HG03457 (cell line): ENCODE measurements around the gene BACH2.
"Not testable (repeated sequence)": the region's sequence is repeated elsewhere in the genome, so short reads cannot be mapped to it uniquely, and the experiment has no call there.

Experiments used
- ATAC-seq: cut with Tn5 transposase; IDR thresholded peaks from one replicate; pipeline ENCODE4 v1.9.1; 2021; ENCODE audit warnings: moderate number of reproducible peaks; ENCODE audit not compliant: unreplicated experiment

Gene BACH2

DNA sequence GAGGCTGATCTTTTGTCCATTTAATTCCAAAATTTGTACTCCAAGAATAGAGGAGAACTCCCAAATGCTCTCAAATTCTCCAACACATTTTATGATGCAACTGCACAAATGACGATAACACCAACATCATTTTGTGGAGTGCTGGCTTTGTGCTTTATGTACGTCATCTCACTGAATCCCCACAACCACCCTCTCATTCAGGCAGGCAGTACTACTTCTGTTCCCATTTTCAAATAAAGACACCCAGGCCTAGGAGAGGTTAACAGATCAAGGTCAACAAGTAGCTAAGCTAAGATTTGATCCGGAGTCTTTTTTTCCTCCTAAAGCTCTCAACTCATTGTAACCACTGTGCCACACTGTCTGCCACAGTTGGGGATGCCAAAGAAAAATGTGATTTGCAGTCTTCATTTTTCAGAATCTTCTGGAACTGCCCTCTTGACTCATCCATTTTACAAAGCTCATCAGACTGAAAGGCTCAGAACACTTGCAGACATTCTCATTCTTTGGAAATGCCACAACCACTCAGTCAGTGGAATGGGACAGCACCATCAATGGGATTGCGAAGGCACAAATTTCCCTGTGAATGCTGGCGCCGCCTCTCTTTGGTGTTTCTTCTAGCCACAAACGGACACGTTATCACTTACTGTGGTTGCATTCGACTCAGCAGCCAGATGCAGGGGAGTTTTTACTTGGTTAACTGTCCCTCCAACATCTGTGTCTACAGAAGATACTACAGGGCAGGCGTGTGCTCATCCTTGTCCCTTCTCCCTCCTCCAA is 217.9 kb downstream of the BACH2 start:
- ATAC-seq, result no peak

DNA sequence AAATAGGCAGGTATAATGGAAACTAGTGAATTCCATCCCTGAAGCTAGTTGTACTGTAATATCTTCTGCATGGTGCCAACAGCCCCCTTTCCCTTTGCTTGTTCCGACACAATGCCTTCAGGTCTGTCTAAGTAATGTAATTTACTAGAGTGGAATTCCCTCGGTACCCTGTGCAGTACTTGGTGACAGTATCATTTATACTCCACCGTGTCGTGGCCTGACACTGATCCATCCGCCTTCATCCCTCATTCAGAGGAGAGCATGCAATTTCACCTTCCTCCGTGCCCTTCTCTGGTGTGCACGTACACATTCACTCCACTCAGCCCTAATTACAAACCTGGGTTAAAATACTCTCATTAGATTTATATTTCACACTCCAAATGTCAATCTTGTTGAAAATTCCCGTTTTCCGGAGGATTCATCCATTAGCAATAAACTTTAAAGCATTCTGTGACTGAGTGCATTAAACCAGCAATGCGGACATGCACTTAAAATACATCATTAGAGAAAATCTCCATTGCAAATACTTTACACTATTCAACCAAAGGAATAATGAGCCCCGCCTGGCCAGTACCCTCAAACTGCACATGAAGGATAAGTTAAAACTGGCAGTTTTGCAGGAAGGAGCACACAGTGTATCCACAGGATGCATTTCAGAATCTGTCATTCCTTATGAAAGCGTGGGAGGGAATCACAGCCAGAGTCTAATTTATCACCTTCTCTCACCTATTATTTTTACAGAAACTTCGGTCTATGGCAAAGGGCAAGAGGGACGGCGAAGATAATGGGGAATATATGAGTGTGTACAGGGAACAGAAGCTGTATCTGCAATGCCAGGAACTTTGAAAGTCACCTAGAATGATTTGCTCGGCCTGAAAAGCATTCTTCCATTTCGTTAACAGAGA is 219.9 kb downstream of the BACH2 start:
- no peak for ATAC-seq

DNA sequence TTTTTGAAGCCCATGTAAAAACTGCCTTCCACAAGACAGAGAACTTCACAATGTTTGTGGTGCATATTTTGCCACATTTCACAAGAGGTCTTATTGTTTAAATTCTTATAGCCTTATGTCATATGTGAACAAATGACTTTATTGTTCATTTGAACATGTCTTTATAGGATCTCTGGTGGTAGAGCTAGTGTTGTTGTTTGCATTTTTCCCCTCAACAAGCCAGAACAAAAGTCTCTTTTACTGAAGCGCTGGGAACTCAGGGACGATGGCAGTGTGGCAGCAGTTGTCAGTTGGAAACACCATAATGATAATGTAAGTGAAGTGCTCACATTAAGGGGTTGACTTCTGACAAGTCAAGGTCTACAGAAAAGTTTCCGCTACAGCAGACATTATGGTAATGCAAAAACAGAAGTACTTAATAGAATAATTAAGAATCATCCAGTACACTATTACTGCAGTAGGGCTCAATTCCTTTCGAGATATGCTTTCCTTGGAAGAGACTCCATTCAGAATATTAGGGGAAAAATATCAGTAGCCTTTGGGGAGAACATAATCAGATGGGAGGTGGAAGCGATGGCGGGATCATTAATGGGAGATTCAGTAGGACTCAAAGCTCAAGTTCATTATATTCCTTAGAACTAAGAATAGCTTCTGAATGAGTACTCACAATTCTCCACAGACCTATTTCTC is 222.3 kb downstream of the BACH2 start:
- ATAC-seq, result no peak

DNA sequence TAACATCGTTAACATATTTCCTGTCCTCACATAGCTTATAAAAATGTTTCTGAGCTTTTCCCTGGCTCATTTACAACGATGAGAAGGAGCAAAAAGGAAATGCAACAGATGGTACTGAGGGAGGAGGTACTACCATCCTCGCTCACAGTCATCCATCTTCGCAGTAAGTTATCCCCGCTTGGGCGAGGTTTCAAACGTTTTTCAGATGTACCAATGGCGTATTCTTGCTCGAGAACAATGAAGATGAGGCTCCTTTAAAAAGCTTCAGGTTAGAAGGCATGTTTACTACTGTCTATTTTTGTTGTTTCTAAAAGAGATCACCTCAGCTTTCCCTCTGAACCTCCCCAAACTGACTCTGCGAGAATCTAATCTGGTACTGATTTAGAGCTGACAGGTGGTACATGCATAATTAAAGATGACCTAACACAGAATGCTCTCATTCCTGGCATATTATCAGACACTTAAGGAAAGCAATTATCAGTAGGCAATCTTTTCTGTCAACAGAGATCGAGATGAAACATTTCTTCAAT is 223.6 kb downstream of the BACH2 start:
- no peak for ATAC-seq

DNA sequence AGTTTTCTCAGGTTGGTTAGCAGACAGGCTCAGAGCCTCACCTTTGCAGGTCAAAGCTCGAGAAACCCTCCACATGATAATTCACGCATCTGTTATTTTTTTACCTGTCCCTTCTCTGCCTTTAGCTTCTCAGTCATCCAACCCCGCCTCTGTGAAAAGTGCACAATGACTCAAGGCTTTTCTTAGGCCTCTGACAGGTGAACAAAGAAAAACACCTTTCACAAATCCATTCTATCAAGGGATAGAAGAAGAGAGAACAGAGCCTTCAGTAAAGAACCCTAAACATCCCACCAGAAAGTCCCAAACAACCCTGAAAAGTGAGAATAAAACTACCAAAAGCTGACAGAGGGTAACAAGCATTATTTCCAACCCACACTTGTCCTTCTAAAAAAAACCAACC is 224.1 kb downstream of the BACH2 start:
- ATAC-seq, result no peak

DNA sequence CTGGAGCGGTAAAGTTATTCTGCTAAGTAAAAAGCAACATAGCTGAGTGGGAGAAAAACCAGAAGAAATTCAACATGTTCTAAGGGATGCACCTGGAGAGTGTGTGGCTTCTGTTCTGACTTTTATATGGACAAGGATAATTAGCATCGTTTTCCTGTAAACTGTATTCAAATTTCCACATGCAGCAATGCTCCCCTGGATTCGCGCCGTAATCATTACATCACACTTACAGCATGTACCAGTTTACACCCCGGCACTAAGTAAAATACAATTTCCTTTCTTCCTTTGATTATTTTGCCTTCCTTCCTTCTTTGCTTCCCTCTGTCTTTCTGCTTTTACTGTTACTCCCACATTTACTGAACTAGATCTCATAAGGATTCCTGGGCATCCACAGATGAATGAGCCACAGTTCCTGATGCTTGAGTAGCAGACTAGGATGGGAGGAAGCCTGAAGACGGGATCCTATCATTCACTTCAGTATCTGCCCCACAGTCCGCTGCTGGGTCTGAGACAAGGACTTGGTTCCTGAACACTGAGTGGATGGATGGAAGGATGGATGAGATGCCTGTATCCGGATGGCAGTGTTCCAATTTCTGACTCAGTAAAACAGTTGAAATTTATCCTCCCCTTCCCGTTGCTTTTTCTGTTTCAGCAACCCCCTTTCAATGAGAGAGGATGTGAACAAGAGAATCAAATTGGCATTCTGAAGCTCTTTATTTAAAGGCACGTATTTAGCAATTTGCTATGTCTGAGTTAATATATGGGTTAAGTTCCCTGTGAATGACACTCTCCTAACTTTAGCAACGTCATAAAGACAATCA is 227.7 kb downstream of the BACH2 start:
- ATAC-seq, result no peak

DNA sequence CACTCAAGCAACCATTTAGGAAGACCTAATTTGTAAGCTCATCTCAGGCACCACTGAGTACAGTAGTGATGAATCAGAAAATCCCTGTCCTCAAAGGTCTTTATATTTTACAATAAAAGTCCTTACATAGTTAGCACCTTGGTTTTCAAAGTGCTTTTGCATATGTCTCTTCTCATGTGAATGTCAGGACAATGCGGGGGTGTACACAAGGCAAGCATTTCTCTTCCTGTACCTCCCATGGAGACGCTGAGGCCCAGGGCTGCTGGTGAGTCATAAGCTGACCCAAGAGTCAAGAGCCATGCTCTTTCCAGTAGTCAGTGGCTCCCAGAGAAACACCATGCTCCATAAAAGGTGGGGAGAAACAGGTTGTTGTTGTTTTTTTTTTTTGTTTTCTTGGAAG is 228.4 kb downstream of the BACH2 start:
- ATAC-seq, result no peak

DNA sequence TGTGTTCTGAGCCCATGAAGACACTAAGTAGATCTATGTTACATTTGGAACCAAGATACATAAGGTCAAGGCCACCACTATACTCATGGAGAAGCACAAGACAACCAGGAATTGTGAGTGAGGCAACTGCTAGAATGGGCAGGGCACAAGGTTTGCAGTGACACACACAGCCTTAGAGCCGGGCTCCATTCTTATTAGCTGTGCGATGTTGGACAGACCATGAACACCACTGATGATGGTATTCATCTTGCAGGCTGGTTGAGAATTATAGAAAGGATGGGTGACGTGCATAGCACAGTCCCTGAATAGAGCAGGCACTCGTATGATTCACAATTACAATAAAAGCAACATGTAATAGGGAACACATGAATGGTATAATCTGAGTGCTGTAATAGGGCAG is 229.9 kb downstream of the BACH2 start:
- no peak for ATAC-seq

DNA sequence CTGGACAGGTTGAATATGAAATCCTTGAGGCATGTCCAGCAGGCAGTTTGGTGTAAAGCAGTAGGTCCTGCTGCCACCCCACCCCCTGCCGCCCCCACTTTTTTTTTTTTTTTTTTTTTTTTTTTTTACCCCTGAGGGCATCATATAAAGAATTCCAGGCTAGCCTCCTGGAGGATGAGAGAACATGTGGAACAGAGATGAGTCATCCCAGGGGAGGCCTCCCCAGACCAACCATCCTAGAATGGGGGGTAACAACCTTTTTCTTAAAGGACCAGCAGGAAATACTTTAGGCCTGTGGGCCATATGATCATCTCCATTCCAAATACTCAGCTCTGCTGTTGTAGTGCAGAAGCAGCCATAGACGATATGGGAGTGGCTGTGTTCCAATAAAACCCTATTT is 231.5 kb downstream of the BACH2 start:
- ATAC-seq, result no peak

DNA sequence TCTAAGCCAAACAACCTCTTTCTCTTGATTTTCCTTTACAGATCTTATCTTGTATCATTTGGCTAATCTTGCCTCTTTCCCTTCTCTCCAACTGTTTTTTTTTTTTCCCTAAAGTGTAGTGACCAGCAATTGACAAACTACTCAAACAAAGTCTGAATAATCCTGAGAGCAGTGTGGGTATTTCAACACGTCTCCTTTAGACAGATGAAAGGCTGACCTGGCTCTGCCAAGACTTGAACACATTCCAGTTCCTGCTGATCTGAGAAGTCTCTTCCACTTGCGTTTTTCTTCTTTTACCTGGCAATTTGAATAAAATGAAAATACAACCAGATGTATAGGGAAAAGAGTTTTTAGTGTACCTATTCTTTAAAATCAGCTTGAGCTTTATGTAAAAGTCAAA is 234.0 kb downstream of the BACH2 start:
- ATAC-seq, result no peak

DNA sequence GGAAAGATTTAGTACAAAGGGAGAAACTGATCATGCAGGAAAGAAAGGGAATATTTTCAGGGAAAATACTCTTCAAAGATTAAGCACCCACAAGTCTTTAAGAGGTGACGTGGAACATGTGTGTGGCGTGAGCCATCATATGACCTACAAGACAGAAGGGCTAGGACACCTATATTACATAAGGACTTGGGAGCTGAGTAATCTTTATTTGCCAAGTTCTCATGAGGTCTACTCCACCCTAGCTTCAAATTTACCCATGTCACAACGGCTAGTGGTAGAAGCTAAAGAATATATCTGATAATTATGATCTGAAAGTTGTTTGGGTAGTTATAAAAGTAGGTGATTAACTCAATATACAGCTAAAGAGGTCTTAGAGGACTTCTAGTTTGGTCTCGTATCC is 234.6 kb downstream of the BACH2 start:
- no peak for ATAC-seq

DNA sequence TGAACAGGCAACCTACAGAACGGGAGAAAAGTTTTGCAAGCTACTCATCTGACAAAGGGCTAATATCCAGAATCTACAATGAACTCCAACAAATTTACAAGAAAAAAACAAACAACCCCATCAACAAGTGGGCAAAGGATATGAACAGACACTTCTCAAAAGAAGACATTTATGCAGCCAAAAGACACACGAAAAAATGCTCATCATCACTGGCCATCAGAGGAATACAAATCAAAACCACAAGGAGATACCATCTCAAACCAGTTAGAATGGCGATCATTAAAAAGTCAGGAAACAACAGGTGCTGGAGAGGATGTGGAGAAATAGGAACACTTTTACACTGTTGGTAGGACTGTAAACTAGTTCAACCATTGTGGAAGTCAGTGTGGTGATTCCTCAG is 237.5 kb downstream of the BACH2 start:
- ATAC-seq, result not testable (repeated sequence)

DNA sequence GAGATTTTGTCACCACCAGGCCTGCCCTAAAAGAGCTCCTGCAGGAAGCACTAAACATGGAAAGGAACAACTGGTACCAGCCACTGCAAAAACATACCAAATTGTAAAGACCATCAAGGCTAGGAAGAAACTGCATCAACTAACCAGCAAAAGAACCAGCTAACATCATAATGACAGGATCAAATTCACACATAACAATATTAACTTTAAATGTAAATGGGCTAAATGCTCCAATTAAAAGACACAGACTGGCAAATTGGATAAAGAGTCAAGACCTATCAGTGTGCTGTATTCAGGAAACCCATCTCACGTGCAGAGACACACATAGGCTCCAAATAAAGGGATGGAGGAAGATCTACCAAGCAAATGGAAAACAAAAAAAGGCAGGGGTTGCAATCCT is 240.7 kb downstream of the BACH2 start:
- not testable (repeated sequence) for ATAC-seq

DNA sequence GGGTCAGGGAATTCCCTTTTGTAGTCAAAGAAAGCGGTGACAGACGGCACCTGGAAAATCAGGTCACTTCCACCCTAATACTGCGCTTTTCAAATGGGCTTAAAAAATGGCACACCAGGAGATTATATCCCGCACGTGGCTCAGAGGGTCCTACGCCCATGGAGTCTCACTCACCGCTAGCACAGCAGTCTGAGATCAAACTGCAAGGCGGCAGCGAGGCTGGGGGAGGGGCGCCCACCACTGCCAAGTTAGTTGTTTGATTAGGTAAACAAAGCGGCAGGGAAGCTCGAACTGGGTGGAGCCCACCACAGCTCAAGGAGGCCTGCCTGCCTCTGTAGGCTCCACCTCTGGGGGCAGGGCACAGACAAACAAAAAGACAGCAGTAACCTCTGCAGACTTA is 242.4 kb downstream of the BACH2 start:
- ATAC-seq, result not testable (repeated sequence)

DNA sequence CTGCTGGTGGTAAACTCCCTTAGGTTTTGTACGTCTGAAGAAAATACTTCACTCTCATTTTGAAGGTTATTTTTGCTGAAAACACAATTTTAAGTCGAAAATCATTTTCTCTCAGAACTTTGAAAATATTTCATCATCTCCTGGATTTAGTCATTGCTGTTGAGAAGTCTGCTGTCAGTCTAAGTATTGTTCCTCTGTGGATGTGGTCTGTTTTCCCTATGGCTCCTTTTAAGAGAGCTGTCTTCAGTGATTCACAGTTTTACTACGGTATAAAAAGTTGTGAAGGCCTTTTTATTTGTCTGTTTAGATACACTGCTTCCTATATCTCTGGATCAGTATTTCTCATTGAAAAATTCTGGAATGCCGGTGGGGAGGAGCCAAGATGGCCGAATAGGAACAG is 243.0 kb downstream of the BACH2 start:
- no peak for ATAC-seq

DNA sequence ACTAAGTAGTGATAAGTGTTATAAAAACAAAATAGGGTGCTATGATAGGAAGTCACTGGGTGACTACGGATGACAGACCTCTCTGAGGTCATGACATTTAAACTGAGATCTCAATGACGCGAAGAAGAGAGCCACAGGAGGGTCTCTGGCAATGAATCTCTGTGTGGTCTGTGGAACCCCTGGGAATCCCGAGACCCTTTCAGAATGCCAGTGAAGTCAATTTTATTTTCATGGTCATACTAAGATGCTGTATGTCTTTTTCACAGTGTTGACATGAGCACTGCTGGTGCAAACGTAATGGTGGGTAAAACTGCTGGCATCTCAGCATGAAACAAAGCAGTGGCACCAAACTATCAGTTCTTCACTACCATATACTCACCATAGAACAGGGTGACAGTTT is 247.3 kb downstream of the BACH2 start:
- ATAC-seq, result no peak

DNA sequence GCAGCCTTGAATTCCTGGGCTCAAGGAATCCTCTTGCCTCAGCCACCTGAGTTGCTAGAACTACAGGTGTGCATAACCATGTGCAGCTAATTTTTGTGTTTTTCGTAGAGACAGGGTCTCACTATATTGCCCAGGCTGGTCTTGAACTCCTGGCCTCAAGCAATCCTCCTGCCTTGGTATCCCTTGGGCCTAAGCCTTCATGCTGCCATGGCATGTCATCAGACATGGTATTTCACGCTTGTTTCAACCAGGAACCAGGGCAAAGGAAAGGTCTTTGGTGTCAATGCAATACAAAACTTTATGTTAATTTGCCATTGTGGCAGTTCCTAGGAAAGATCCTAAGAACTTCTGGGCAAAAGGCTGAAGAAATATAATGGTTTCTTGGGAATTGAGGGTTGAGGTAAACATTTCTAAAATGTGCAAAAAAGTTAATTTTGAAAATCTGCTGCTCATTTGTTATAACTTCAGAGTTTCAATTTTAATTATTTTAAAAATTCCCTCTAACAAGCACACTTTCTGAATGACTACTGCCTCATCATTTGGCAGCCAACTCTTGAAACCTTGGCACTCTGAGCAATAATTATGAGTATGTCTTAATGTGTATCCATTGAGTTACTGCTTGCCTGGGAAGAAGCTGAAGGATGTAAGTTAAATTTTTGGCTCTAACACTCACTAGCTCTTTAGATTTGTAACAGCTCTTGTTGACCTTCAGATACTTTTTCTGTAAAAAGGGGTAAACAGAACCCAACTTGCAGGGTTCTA is 248.3 kb downstream of the BACH2 start:
- ATAC-seq, result no peak

DNA sequence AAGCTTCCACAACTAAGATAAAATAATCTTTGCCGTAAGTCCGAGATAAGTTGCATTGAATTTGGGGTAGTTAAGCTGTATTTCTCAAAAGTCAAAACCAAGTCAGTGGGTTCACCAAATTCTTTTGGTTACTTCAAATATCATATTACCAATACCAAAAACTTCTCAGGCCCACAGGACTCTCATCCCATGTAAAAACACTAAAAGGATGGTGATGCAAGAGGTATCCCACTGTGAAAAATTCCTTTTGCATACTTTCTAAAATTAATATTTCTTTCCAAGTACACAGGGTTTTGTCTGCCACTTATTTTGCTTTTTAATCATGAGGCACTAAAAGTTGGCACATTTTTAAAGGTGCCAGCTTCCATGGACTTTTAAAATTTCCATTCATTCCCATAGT is 251.1 kb downstream of the BACH2 start:
- ATAC-seq, result no peak

DNA sequence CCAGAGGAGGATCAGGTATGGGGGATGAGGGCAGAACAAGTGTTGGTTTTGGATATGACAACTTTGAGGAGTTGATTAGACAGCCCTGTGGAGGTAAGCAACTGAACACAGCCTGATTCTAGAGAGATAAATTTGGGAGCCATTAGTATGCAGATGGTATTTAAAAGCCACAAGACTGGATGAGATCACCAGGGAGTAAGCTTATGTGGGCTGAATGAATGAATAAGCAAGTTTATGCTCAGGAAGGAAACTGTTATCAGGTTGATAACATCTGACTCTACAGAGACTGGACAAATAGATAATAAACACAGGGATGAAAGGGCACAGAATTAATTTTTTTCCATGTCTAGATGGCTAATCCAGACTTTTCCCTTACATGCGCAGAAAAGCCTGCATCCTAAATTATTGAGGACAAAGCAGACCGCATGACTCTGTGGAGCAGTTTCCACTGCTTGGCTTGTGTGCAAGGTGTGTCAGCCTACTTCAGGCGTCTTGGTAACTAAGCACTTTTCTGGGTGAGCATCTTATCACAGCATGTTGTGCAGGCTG is 251.7 kb downstream of the BACH2 start:
- no peak for ATAC-seq
